Naive thymus-derived CD4-positive, alpha-beta T cell (primary cell): ENCODE results near the gene GAS5. TPM values are rescaled to one million over a fixed set of nuclear protein-coding genes. Genes with fewer than 3 reads are reported as not detected.

ENCODE experiments used
- ATAC-seq: fragments of 150-1000 bp; cut with Tn5 transposase; 2 replicates; pipeline ENCODE4 v1.10.0; 2021; ENCODE audit warnings: mild to moderate bottlenecking, moderate library complexity
- CTCF ChIA-PET: fragments of 350-600 bp; sonication (Branson Sonifier 250); formaldehyde crosslinking; loops from one replicate; lab custom pipeline; 2021; ENCODE audit warnings: antibody characterized with exemption; lab: Charles Lee
- POLR2A ChIA-PET: fragments of 350-600 bp; sonication (Branson Sonifier 250); formaldehyde crosslinking; loops from one replicate; lab custom pipeline; 2021; ENCODE audit warnings: antibody characterized with exemption, inconsistent platforms; lab: Charles Lee
- DNase-seq, 9 donors: peaks; one replicate each; pipeline versions ENCODE4 v3.0.0 to v3.0.0-alpha.2; 2020 to 2022; ENCODE audit warnings: mixed read lengths in 1 of 9
- H3K27ac ChIP-seq: one replicate; pipeline ENCODE4 v1.7.0; 2013; ENCODE audit warnings: mild to moderate bottlenecking, low read depth, low read length, moderate library complexity
- H3K27me3 ChIP-seq, 2 donors: one replicate each; pipeline ENCODE4 v1.7.0; 2013; ENCODE audit warnings: low read length in 2 of 2, mild to moderate bottlenecking in 2 of 2, moderate library complexity in 2 of 2; ENCODE audit not compliant: control insufficient read depth in 2 of 2, insufficient read depth in 2 of 2
- H3K36me3 ChIP-seq, 3 experiments: 1 replicate in 2 of 3; 2 replicates in 1 of 3; pipeline ENCODE4 v1.7.0; 2013; ENCODE audit warnings: low read length in 3 of 3, mild to moderate bottlenecking in 3 of 3, moderate library complexity in 1 of 3; ENCODE audit not compliant: insufficient read depth in 3 of 3, control insufficient read depth in 2 of 3
- H3K4me1 ChIP-seq, 2 donors: one replicate each; pipeline ENCODE4 v1.7.0; 2013; ENCODE audit warnings: low read length in 2 of 2, mild to moderate bottlenecking in 2 of 2, moderate library complexity in 1 of 2; ENCODE audit not compliant: control insufficient read depth in 2 of 2, insufficient read depth in 2 of 2
- H3K4me3 ChIP-seq: 2 replicates; pipeline ENCODE4 v1.7.0; 2013; ENCODE audit warnings: mild to moderate bottlenecking, low read length
- H3K9me3 ChIP-seq, 3 experiments: 1 replicate in 2 of 3; 2 replicates in 1 of 3; pipeline ENCODE4 v1.7.0; 2013; ENCODE audit warnings: low read length in 3 of 3; ENCODE audit not compliant: control insufficient read depth in 2 of 3
- H3K27ac Mint-ChIP-seq, 9 donors: one replicate each; pipeline ENCODE4 v1.8.0; 2020 to 2022; ENCODE audit warnings: mixed read lengths in 9 of 9, mild to moderate bottlenecking in 8 of 9, moderate library complexity in 5 of 9, inconsistent platforms in 2 of 9
- H3K27me3 Mint-ChIP-seq, 5 donors: one replicate each; pipeline ENCODE4 v1.8.0; 2021 to 2022; ENCODE audit warnings: mixed read lengths in 5 of 5, mild to moderate bottlenecking in 1 of 5
- H3K36me3 Mint-ChIP-seq, 5 donors: one replicate each; pipeline ENCODE4 v1.8.0; 2020 to 2022; ENCODE audit warnings: mixed read lengths in 5 of 5, mild to moderate bottlenecking in 3 of 5, inconsistent platforms in 1 of 5
- H3K4me1 Mint-ChIP-seq, 7 donors: one replicate each; pipeline ENCODE4 v1.8.0; 2020 to 2022; ENCODE audit warnings: mixed read lengths in 7 of 7, mild to moderate bottlenecking in 3 of 7, inconsistent platforms in 1 of 7
- H3K4me3 Mint-ChIP-seq, 10 donors: one replicate each; pipeline ENCODE4 v1.8.0; 2020 to 2022; ENCODE audit warnings: mild to moderate bottlenecking in 10 of 10, mixed read lengths in 10 of 10, moderate library complexity in 6 of 10, inconsistent platforms in 2 of 10
- H3K9me3 Mint-ChIP-seq, 11 donors: one replicate each; pipeline ENCODE4 v1.8.0; 2020 to 2022; ENCODE audit warnings: mixed read lengths in 11 of 11, mild to moderate bottlenecking in 4 of 11, inconsistent platforms in 1 of 11, moderate library complexity in 1 of 11
- intact Hi-C, 2 donors: fragments of 100-400 bp; cut with micrococcal nuclease; formaldehyde crosslinking; loops; one replicate each; pipeline ENCODE4 v1.15.1; 2023
- polyA plus RNA-seq, 2 donors: library from polyadenylated mRNA; unstranded; fragments of 300-500 nt; fragmentation: Illumina TruSeq; gene quantifications; one replicate each; pipeline ENCODE4 v1.2.3, GENCODE V29; 2021
- total RNA-seq, 6 experiments: library from RNA in 5 of 6; stranded (reverse) in 5 of 6; gene quantifications; 1 replicate in 5 of 6; 2 replicates in 1 of 6; pipeline ENCODE4 v1.2.3 and lab custom pipeline; 2021 to 2026

Gene GAS5
- total and polyA plus RNA-seq, 7 experiments from 2014 or later, result 371 to 954 (median 676) TPM

DNA sequence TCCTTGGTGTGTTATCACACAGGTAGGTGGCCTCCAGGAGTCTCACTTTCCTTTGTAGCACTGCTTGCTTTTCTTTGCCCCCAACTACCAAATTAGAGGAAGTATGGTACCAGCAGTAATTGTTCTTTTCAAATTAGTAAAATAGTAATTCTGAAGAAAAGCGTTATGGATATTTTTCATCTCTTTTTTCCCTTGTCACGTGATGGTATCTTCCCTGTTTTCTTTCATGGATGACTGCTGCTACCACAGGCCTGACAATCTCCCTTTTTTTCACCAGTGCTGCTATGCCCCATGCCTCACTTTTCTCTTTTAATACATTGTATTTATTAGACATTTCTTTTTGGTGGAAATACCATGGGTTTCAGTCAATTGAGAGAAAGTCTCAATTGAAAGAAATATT, 3.7 kb upstream of the GAS5 start:
- H3K4me3 ChIP-seq, result no peak overlapping the region
- H3K27ac Mint-ChIP-seq, result peak overlapping the region in 6 of 9 donors; percentile 23 to 95 (median 78)
- no peak for DNase-seq
- H3K27me3 Mint-ChIP-seq, result peaks cover 0 to 4% (median 0%) of the 10 kb centered on the region in 5 donors
- H3K27ac ChIP-seq, result peak overlapping the region; percentile 43
- H3K27me3 ChIP-seq, result no peaks in the 10 kb centered on the region
- no peaks in the 10 kb centered on the region for H3K9me3 ChIP-seq
- peak overlapping the region in 8 of 10 donors; percentile 15 to 96 (median 59) for H3K4me3 Mint-ChIP-seq
- ChIA-PET POLR2A (interaction anchor here (1.3 kb wide), 1 partner anchor 46 kb away, joined by 3 read pairs; the partner anchor contains the start of gene CENPL), CTCF (no interaction called here)
- intact Hi-C loops, result no loop called here
- H3K4me1 Mint-ChIP-seq, result peaks cover 33 to 66% (median 55%) of the 10 kb centered on the region in 7 donors
- peaks cover 0 to 32% (median 8%) of the 10 kb centered on the region in 3 experiments for H3K36me3 ChIP-seq
- peaks cover 0 to 5% (median 0%) of the 10 kb centered on the region in 11 donors for H3K9me3 Mint-ChIP-seq
- ATAC-seq, result no peak
- H3K36me3 Mint-ChIP-seq, result peaks cover 4 to 42% (median 34%) of the 10 kb centered on the region in 5 donors
- H3K4me1 ChIP-seq, result peaks cover 29 to 34% of the 10 kb centered on the region in 2 donors

DNA sequence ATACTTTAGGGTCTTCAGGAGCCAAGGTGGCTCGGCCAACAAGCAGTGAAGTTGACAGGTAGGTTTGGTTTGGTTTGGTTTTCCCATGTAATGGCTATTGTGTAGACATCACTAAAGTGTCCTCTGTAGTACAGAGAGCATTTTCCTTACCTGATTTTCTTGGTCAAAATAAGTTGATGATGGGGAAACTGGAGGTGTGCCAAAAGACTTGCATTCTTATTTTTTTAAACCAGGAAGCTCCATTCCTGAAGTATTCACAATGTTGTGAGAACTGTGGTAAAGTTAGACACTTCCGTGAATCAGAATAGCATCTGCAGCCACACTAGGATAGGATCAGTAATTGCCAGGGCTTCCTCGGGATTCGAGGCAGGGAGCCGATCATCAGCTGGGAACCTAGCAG, 3.3 kb upstream of the GAS5 start:
- Histone ChIP-seq H3K36me3 (peaks cover 0 to 30% (median 3%) of the 10 kb centered on the region in 3 experiments), H3K4me1 (peaks cover 34 to 38% of the 10 kb centered on the region in 2 donors), H3K27me3 (no peaks in the 10 kb centered on the region), H3K27ac (peak overlapping the region; percentile 43), H3K9me3 (no peaks in the 10 kb centered on the region), H3K4me3 (no peak overlapping the region)
- intact Hi-C loops, result no loop called here
- DNase-seq (no peak), ATAC-seq (no peak)
- POLR2A ChIA-PET, result interaction anchor here (1.3 kb wide), 1 partner anchor 46 kb away, joined by 3 read pairs; the partner anchor contains the start of gene CENPL
- Mint-ChIP-seq H3K27ac (peak overlapping the region; percentile 54 to 99 (median 88)), H3K4me1 (peaks cover 37 to 68% (median 59%) of the 10 kb centered on the region in 7 donors), H3K9me3 (peaks cover 0 to 5% (median 0%) of the 10 kb centered on the region in 11 donors), H3K27me3 (peaks cover 0 to 4% (median 0%) of the 10 kb centered on the region in 5 donors), H3K4me3 (peak overlapping the region in 9 of 10 donors; percentile 41 to 96 (median 78)), H3K36me3 (peaks cover 4 to 42% (median 37%) of the 10 kb centered on the region in 5 donors)
- CTCF ChIA-PET, result no interaction called here

DNA sequence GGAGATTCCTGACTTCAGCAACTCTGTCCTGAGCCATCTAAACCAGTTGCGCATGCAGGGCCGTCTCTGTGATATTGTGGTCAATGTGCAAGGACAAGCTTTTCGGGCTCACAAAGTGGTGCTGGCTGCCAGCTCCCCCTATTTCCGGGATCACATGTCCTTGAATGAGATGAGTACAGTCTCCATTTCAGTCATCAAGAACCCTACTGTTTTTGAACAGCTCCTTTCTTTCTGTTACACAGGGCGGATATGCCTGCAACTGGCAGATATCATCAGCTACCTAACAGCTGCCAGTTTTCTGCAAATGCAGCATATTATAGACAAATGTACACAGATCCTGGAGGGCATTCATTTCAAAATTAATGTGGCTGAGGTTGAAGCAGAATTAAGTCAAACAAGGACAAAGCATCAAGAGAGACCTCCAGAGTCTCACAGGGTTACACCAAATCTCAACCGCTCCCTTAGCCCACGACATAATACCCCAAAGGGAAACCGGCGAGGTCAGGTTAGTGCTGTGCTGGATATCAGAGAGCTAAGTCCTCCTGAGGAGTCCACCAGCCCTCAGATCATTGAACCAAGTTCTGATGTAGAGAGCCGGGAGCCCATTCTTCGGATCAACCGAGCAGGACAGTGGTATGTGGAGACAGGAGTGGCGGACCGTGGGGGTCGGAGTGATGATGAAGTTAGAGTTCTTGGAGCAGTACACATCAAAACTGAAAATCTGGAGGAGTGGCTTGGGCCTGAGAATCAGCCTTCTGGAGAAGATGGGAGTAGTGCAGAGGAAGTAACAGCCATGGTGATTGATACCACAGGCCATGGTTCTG, 2.7 kb upstream of the GAS5 start:
- Histone ChIP-seq H3K36me3 (peaks cover 0 to 31% (median 3%) of the 10 kb centered on the region in 3 experiments), H3K27me3 (no peaks in the 10 kb centered on the region), H3K9me3 (no peaks in the 10 kb centered on the region), H3K27ac (peak overlapping the region; percentile 50), H3K4me3 (peak overlapping the region; percentile 25), H3K4me1 (peaks cover 40 to 44% of the 10 kb centered on the region in 2 donors)
- peaks cover 42 to 73% (median 63%) of the 10 kb centered on the region in 7 donors for H3K4me1 Mint-ChIP-seq
- peaks cover 0 to 4% (median 0%) of the 10 kb centered on the region in 5 donors for H3K27me3 Mint-ChIP-seq
- intact Hi-C loops, result no loop called here
- ChIA-PET POLR2A (interaction anchor here (1.0 to 3.6 kb wide), 5 partner anchors 45 to 1129 kb away, joined by 3 to 21 read pairs (median 6); partner anchors contain the start of genes CACYBP, CENPL, PRDX6 and RC3H1), CTCF (interaction anchor here (0.6 to 0.9 kb wide), 2 partner anchors 285 to 450 kb away, joined by 3 to 5 read pairs; no protein-coding TSS in a partner anchor)
- peaks cover 0 to 5% (median 0%) of the 10 kb centered on the region in 11 donors for H3K9me3 Mint-ChIP-seq
- ATAC-seq, result no peak
- H3K4me3 Mint-ChIP-seq, result peak overlapping the region; percentile 42 to 96 (median 78)
- H3K27ac Mint-ChIP-seq, result peak overlapping the region; percentile 66 to 99 (median 88)
- peak in 7 of 9 donors; percentile 10 to 30 (median 20) for DNase-seq
- H3K36me3 Mint-ChIP-seq, result peaks cover 1 to 43% (median 37%) of the 10 kb centered on the region in 5 donors

DNA sequence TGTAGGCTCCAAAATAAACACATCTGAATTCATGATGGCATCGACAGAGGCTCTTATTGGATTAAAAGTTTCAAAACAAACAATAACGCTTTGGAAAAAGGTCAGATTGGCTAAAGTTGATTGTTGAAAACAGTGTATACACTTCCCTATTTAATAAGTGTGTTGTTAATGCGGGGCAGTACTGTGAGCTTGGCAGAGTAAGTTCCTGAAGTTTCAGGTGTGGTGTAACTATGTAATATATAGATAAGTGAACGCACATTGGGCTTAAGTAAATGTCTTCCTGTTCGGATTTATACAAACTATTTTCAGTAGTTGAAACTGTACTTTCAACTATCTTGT, 1.2 kb upstream of the GAS5 start:
- ATAC-seq (no peak), DNase-seq (no peak)
- ChIA-PET CTCF (interaction anchor here (0.6 to 0.9 kb wide), 3 partner anchors 287 to 1533 kb away, joined by 3 to 5 read pairs (median 3); no protein-coding TSS in a partner anchor), POLR2A (interaction anchor here (0.7 to 3.6 kb wide), 13 partner anchors 13 to 1123 kb away, joined by 3 to 28 read pairs (median 6); partner anchors contain the start of genes CENPL, DARS2, KLHL20 and PRDX6)
- peak overlapping the region; percentile 88 for H3K4me3 ChIP-seq
- H3K27me3 Mint-ChIP-seq, result peaks cover 0 to 4% (median 0%) of the 10 kb centered on the region in 5 donors
- peaks cover 51 to 83% (median 73%) of the 10 kb centered on the region in 7 donors for H3K4me1 Mint-ChIP-seq
- peak overlapping the region; percentile 85 to 99 (median 97) for H3K27ac Mint-ChIP-seq
- H3K27ac ChIP-seq, result peak overlapping the region; percentile 93
- no peaks in the 10 kb centered on the region for H3K27me3 ChIP-seq
- H3K9me3 ChIP-seq, result no peaks in the 10 kb centered on the region
- H3K36me3 Mint-ChIP-seq, result peaks cover 13 to 50% (median 45%) of the 10 kb centered on the region in 5 donors
- H3K9me3 Mint-ChIP-seq, result peaks cover 0 to 5% (median 0%) of the 10 kb centered on the region in 11 donors
- peak overlapping the region; percentile 91 to 98 (median 95) for H3K4me3 Mint-ChIP-seq
- intact Hi-C loops, result loop anchor here (2.0 to 5.0 kb wide), 5 partner anchors 63 to 1427 kb away; partner anchors contain the start of genes KIAA0040 (in 1 of the 2) and PIGC (in 1 of the 2)
- H3K36me3 ChIP-seq, result peaks cover 3 to 37% (median 5%) of the 10 kb centered on the region in 3 experiments
- H3K4me1 ChIP-seq, result peaks cover 42 to 59% of the 10 kb centered on the region in 2 donors

DNA sequence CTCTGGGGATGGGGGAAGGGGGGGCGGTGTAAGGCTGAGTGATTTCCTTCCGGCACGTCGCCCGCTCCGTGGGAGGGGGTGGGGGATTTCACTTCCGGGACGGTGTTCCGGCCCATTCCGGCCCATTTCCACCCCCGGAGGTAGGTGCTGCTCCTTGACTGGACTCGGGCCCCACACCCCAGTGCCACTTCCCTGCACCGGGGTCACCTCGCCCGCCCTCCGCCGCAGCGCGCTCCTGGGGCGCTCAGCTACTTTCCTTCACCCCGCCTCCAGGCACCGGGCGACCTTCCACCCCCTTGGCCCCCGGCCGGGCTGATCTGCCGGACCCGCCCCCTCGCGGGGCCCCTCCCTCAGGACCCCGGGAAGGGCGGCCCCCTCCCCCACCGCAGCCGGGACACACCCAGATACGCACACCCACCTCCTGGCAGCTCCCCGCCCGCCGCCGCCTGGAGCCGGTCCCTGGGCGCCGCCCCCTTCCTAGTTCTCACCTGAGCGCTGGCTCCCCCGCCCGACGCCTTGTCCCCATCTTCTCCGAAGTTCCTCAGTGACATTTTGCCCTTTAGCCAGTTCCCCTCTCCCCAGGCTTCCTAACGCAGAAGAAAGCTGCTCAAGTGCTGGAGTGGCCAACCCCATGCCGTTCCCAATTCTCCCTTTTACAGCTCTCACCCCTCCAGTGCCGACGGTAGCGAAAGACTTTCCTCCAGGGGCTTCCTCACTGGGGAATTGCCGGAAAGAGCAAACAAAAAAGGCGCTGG, 654 bp upstream of the GAS5 start, which contains the start of gene ZBTB37:
Gene ZBTB37, plus strand, starts transcription at position 115 of the 755 bp plus-strand sequence. CDS start 1,846 bp downstream, outside the sequence.
- peak; percentile 74 to 96 (median 88) for DNase-seq
- Mint-ChIP-seq H3K9me3 (peaks cover 0 to 5% (median 0%) of the 10 kb centered on the region in 11 donors), H3K4me1 (peaks cover 52 to 86% (median 72%) of the 10 kb centered on the region in 7 donors), H3K4me3 (peak within 1 kb of the TSS; percentile 92 to 98 (median 95)), H3K36me3 (peaks cover 16 to 52% (median 48%) of the 10 kb centered on the region in 5 donors), H3K27me3 (peaks cover 0 to 4% (median 0%) of the 10 kb centered on the region in 5 donors), H3K27ac (peak within 1 kb of the TSS; percentile 85 to 99 (median 97))
- no peaks in the 10 kb centered on the region for H3K27me3 ChIP-seq
- H3K36me3 ChIP-seq, result peaks cover 3 to 41% (median 10%) of the 10 kb centered on the region in 3 experiments
- H3K4me3 ChIP-seq, result peak within 1 kb of the TSS; percentile 88
- H3K4me1 ChIP-seq, result peaks cover 42 to 62% of the 10 kb centered on the region in 2 donors
- ChIA-PET POLR2A (interaction anchor here (0.5 to 3.6 kb wide), 24 partner anchors 8 to 1258 kb away, joined by 3 to 28 read pairs (median 4); partner anchors contain the start of genes CACYBP, CENPL, DARS2 and KLHL20), CTCF (interaction anchor here (0.6 to 0.9 kb wide), 4 partner anchors 153 to 926 kb away, joined by 3 to 4 read pairs (median 3); partner anchors contain the start of gene KLHL20)
- peak; percentile 66 for ATAC-seq
- peak within 1 kb of the TSS; percentile 93 for H3K27ac ChIP-seq
- H3K9me3 ChIP-seq, result no peaks in the 10 kb centered on the region
- intact Hi-C loops, result loop anchor here (1.0 to 5.0 kb wide), 18 partner anchors 44 to 1426 kb away; partner anchors contain the start of genes CENPL (in 2 of the 2), DARS2 (in 2 of the 2), KLHL20 (in 2 of the 2) and MRPS14 (in 2 of the 2)
